ENCODE data around the gene MN1.

Gene MN1

DNA sequence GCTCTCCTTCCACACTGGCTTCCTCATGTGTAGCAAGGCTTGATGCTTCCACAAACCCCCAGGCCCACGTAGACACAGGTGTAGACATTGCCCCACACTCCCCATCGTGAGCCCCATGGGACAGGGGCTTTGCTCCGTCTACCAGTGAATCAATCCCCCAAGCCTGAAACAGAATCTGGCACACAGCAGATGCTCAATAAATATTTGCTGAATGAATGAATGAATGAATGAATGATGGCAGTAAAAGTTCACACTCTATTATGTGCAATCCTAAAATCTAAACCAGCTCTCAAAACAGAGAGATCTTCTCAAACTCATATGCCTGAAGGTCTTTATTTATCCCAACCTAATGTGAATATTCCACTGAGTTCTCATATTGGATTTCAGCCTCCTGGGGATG lies 69.9 kb downstream of the MN1 start:
- DNase-seq, result no peak

DNA sequence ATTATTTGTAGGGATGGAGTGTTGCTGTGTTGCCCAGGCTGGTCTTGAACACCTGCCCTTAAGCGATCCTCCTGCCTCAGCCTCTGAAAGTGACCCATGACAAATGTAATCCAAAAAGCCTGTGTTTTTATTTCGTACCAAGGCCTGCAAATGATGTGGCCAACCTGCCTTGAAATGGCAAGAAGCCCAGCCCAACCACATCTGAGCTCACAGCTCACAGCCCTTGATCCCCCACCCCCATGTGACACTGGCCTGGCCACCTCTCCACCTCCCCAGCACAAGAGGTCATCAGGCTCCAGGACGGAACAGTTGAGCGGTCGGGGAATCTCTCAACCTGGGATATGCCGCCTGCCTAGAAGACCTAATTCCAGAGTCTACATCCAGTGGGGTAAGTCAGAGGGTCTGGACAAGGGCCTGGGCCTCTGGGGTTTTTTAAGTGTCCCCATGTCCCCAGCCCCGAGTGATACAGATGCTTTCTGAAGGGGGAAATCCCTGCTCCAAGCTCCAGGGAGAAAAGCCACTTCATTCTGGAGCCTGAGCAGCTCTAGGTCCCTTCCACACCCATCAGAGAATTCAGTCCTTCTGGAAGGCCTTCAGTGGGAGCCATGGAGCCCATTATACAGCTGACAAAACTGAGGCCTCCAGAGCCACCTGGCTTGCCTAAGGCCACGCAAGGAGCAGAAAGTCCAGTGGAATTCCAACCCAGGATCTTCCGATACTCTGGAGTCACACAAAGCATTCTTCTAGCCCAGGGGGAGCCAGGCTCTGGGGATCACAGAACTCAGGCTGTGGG lies 70.7 kb downstream of the MN1 start:
- DNase-seq, result no peak

DNA sequence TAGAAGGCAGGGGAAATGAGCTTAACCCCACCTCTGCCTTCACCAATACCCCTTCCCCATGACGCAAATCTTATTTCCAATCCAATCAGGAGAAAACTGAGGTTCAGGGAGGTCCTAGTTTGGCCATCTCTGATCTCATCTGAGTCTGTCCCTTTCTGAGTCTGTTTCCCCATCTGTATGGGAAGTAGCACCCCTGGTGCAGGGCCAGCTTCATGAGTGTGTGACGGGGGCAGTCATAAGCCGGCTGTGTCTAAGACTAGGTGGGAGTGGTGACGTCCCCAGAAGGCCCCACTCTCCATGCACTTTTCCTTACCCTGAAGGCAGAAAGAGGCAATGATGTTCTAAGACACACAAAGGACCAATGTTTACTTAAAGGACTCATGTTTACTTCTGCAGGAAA lies 72.3 kb downstream of the MN1 start:
- DNase-seq, result no peak

DNA sequence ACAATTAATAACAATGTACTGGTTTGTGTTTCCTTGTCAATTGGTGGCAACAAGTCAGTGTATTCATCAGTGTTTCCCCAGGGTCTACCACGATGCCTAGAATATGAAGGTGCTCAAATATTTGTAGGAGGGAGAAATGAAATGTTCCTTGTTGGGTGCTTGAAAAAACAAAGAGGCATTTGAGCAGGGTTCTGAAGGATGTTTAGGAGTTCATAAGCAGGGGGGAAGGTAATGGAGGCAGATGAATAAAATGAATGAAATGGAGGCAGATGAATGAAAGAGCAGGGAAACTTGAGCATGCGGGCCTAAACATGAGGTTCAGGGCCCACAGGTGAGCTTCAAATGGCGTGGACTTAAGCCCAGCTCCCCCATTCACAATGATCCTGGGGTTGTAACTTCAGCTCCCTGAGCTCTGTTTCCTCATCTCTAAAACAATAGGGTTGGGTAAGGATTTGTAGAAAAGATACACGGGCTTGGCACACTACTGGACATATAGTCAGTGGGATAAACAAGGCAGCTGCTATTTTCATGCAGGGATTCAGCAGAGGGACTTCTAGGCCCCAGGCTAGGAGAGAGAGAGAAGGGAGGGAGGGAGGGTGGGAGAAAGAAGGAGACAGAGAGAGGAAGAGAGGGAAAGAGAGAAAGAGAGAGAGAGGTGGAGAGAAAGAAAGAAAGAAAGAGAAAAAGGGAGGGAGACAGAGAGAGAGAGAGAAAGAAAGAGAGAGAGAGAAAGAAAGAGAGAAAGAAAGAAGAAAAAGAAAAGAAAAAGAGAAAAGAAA lies 73.7 kb downstream of the MN1 start:
- no peak for DNase-seq

DNA sequence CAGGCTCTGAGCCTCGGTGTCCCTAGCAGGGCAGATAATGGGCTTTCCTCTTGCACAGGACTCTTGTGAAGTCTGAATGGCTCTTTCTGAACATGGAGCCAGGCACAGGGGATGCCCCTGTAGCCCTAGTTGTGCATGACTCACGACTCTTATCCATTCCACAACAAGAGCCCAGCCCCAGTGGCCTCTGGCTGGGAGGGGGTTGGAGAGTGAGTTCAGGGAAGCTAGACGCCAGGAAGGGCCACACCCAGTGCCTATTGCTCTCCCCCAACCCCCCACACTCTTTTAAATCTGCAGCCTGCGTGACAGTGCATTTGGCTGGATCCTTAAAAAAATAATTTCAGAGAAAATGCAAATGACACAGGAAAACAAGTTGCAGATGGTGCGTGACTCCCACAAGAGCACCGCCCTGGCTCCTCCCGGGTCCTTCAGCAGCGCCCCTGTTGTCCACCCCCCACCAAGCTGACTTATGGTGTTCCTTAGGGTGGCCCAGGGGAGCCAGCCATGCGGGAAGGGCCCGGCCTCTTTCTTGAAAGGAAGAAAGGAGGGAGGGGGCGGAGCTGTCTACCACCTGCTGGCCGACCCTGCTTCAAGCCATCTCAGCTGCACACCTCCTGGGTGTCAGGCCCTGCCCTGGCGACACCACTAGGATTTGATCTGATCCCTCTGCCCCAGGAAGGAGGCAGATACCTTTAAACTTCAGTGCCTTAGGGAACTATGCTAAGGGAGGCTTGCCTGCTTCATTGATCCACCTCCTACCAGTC lies 74.7 kb downstream of the MN1 start:
- DNase-seq, result no peak

DNA sequence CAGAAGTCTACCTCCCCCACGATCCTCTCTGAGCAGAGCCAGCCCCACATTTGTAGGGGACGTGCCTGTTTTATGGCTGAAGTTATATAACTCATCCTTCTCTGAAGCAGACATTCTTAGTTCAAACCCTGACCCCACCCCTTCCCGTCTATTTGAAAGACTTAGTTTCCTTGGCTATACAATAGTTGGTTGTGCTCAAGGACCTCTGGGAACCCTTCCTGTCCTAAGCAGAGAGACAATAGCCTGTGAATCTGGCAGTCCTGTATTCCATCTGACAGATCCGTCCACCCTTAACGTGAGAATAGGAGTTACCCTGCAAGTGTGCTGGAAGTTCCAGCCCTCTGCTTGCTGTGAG lies 75.2 kb downstream of the MN1 start:
- no peak for DNase-seq

DNA sequence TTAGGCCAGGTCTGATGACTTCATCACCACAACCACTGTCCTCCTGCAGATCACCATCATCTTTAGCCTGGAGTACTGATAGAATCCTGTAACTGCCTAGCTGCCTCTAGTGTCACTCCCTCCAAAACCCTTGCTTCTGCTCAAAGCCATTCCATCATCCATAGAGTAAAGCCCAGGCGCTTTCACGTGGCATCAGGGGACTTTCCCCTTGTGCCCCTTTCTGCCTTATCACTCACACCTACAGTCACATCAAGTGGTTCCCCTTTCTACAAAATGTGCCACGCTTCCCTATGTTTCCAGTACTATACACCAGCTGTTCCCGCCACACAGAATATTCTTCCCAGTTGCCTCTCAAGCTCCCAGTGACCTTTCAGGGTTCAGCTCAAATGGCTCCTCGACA lies 75.9 kb downstream of the MN1 start:
- no peak for DNase-seq

DNA sequence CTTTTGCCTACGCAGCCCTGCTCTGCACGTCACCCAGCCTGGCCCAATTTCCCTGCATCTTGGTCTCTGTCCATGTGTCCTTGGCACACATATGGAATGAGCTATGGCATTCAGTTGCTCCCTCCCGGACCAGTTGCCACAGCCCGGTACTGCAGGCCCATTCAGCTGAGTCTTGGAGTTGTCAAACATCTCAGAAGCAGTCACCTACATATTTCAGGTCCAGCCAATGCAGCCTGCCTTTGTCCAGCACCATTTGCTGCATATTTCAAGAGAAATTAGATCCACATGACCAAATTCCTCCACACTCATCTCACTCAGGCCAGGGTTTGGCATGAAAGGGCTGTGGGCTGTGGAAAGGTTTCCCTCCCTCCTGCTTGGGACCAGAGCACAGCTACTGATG lies 76.8 kb downstream of the MN1 start:
- DNase-seq, result no peak

DNA sequence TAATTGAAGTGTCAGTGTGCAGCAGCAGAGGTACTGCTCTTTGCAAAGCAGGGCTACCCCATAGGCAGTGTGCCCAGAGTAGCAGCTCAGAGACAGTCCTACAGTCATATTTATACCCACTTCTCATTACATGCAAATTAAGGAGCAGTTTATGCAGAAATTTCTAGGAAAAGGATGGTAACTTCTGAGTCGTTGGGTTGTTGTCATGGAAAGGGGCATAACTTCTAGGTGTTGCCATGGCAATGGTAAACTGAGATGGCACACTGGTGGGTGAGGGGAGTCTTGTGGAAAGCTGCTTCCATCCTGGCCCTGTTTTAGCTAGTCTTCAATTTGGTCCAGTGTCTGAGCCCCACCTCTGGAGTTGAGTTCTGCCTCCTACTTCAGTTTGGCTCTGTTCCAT lies 77.4 kb downstream of the MN1 start:
- DNase-seq, result no peak

DNA sequence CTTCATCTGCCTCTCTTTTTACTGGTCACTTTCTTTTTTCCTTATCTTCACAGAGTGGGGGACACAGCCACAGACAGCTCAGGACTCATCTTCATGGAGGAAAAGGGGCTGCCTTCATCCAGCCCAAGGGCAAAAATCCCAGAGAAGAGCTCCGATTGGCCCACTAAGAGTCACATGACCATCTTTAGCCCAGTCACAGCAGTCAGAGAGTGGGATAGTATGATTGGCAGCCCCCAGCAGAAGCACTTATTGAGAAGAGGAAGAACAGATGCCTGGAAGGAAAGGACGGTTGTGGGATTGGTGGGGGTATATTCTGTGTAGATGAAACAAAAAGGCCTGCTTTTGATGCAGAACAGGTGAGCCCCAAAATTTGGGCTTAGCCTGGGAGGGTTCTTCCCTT lies 77.8 kb downstream of the MN1 start:
- DNase-seq, result no peak

DNA sequence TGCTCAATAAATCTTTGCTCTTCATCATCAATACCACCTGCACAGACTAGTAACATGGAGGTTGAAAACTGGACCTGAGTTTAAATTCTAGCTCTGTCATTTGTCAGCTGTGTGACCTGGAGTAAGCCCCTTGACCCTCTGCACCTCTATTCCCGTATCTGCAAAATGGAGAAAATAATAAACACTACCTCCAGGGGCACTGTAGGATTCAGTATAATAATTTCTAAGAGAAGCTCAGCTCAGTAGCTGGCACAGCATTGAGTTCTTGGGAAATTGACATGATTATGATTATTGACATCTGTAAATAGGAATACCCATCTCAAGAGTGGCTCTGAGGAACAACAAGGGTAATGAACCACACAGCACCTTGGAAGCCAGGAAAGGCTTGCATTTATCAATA lies 78.4 kb downstream of the MN1 start:
- no peak for DNase-seq

DNA sequence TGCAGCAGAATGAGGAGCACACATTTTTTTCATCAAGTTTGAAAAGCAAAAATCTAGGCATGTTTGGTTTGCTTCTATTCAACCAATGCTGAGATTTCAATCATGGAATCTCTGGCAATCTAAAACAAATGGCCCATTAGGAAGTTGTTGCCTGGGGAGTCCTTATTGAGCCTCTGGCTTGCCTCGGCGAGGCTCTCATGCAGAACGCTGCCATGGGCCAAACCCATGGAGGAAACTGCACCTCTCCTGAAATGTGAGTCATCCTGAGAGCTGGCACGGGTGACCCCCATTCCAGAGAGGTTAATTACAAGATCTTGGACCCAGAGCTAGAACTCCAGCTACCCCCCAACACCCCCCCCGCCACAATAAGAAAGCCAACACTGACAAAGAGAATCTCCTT lies 80.7 kb downstream of the MN1 start:
- DNase-seq, result no peak

DNA sequence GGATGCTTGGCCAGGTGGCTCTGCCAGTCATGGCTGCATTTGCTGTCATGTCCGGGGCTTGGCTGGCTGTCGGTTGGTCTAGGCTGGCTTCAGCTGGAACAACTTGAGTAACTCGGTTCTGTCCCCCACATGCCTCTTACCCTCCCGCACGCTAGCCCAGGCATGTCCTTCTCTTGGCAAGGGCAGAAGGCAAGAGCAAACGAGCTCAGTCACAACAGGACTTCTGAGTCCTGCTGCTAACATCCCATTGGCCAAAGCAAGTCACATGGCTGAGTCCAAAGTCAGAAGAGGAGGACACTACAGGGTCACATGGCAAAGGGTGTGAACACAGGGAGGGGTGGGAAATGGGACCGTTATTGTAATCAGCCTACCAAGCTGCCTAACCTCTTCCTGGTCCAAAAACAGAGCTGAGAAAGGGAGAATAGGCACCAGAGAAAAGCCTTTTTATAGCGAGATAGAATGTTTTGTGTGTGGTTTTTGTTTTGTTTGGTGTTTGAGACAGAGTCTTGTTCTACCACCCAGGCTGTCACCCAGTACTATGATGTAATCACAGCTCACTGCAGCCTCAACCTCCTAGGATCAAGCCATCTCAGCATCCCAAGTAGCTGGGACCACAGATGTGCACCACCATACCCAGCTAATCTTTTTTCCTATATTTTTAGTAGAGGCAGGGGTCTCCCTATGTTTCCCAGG lies 81.9 kb downstream of the MN1 start:
- DNase-seq, result no peak

DNA sequence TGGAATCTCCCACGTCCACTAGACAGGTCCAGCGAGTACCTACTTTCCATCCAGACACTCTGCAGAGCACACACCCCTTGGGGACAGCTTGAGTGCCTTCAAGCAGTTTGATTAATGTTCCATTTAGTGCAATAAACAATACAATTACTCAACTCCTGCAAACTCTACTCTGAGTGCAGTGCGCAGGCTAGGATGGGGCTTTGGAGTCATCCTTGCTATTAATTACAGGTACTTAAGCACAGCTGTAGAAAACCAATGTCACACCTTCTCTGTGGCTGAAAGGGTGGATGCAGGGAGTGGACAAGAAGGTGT lies 82.6 kb downstream of the MN1 start:
- DNase-seq, result no peak

DNA sequence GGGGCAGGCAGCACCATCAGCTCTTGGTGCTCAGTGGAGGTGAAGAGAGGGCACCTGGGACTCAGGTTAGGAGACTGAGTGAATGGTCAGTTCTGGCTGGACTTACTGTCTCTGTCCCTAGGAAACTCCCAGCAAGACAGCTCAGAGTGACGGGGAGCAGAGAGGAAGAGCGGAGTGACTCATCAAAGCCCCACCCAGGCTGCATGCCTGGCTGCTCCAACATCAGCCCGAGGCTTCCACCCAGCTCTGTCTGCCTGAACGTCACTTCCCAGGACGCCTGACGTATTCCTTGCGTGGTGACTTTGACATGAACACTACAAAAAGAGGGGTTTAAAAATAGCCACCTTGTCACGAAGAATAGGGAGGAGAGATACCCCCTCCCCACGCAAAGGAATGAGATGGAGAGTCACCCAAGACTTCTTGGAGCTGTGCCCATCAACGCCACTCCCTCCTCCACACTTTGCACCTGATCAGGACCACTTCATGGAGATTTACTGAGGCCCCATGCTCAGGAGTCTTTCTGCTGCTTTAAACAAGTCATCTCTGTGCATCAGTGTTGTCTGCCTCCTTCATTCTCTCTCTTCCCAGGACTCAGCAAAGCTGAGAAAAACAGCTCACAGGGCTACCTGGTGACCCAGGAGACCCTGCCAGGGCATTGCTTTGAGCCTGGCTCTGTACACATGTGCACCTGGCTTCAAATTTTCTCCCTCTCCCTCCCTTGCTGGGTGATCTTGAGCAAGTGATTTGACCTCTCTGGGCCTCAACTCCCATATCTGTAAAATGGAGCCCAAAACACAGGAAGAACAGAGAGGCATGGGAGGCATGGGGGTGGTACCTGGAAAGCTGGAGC lies 83.1 kb downstream of the MN1 start:
- no peak for DNase-seq

DNA sequence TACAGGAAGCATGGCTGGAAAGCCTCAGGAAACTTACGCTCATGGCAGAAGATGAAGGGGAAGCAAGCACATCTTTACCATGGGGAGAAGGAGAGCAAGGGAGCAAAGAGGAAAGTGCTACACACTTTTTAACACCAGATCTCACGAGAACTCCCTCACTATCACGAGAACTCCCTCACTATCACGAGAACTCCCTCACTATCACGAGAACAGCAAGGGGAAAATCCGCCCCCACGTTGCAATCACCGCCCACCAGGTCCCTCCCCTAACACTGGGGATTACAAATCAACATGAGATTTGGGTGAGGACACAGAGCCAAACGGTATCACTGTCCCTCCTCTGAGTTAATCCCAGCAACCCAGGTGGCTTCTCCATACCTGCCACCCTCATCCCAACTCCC lies 84.5 kb downstream of the MN1 start:
- DNase-seq, result no peak

DNA sequence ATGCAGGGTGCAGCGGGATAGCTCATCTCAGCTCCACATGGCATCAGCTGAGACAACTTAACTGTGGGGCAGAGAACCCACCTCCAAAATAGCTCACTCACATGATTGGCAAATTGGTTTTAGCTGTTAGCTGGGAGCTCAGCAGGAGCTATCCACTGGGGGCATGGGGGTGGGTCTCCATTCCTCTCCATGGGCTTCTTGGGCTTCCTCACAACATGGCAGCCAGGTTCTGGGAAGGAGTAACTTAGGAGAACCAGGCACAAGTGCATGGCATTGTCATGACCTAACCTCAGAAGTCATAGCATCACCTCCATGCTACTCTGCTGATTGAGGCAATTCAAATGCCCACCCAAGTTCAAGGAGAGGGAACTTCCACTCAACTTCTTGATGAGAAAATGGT lies 85.5 kb downstream of the MN1 start:
- no peak for DNase-seq

DNA sequence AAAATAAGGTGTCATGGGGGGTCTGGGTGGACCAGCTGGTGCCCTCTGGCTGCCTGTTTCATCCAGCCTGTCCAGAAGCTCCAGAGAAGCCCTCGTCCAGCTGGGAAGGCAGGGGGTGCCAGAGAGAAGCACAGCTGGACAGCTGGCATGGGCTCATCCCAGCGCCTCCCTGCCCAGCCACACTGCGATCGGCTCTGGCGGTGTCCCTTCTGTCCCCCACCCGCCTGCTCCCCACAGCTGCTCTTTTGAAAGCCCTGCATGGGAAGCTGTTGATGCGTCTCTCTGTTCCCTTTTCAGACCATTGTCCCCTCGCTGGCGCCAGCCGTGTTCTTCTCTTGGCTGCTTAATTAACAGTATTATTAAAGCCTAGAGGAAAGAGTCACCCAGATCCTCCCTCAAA lies 86.5 kb downstream of the MN1 start:
- no peak for DNase-seq

DNA sequence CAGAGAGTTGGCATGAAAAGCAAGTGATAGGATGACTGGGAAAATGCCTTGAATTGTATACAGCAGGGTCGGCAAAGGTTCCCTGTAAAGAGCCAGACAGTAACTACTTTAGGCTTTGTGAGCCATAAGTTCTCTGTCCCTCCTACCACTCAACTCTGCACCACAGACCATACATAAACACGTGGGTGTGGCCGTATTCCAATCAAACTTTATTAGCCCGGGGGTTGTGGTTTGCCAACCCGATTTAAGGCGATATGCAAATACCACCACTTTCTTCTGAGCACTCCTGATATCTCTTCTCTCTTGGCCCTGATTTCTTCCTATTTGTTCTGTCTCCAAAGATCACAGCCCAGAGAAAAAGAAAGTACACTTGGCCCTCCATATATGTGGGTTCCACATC lies 87.5 kb downstream of the MN1 start:
- DNase-seq, result no peak

DNA sequence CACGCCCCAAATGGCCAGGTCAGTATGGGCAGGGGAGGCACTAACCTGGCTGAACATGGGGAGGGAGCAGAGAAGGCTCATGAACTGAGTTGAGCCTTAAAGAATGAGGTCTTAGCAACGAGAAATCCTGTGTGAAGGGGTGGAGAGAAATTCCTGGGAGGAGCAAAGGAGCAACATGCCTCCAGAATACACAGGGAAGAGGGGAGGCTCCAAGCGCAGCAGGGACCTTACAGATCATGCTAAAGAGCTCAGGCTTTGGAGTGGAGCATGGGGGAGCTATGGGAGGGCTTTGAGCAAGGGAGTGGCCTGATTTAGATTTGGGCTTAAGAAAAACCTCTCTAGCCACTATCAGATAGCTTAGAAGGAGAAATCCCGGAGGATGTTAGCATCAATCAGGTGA lies 88.1 kb downstream of the MN1 start:
- DNase-seq, result no peak

DNA sequence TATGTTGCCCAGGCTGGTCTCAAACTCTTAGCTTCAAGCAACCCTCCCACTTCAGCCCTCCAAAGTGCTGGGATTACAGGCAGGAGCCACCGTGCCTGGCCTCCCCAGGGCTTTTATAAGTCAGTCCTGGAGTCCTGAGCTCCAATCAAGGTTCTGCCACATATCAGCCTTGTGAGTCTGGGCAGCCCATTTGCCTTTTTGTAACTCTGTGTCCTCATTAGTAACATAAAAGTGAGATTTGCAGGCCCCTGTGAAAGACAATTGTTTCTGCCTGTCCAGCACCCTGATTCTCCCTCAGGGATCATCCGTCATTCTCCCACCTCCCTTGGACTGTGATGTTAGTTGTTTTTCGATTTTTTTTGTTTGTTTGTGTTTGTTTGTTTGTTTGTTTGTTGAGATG lies 89.8 kb downstream of the MN1 start:
- no peak for DNase-seq

DNA sequence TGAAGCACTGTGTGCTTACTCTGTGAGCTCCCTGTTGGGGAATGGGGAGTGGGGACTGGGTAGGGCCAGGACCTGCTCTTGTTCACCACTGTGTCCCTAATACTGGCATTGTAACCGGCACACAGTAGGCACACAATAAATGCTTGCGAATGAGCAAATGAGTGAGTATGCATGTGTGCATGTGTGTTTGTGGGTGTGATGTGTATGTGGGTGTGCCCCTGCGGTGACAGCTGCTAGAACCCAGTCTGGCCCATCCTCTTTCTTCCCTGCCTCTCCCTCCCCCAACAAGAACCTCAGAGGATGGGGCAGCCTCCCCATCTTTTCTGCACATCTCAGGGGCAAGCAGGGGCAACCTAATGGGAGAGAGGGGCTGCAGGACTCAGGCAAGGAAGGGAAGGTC lies 90.5 kb downstream of the MN1 start:
- DNase-seq, result no peak

Data from stimulated activated CD4-positive, alpha-beta T cell treated with anti-CD3 and anti-CD28 coated beads, Interleukin-4, amount 100 ng/mL, for 24 hours (primary cell).